Pancreas (tissue), 10 donors: ENCODE measurements around the gene FIBIN. TPM values are rescaled to one million over a fixed set of nuclear protein-coding genes. Genes with fewer than 3 reads are reported as not detected.
"Not testable (repeated sequence)": the region's sequence is repeated elsewhere in the genome, so short reads cannot be mapped to it uniquely, and the experiment has no call there.

Experiments
- ATAC-seq, 4 donors: fragments of 200-7000 bp; cut with Tn5 transposase; one replicate each; pipeline versions ENCODE4 v1.8.0 to v1.9.1; 2020; ENCODE audit warnings: mild to moderate bottlenecking in 4 of 4, moderate library complexity in 4 of 4
- DNase-seq, 6 donors: peaks; one replicate each; pipeline ENCODE4 v3.0.0-alpha.2; 2020
- FAIRE-seq: peaks from 2 replicates; lab custom pipeline; 2012; peaks lifted over from hg19 to GRCh38; lab: Jason Lieb, UNC
- H3K27ac ChIP-seq, 4 donors: fragments of 200-600 bp; sonication (generic); 1 replicate in 3 of 4; 2 replicates in 1 of 4; pipeline versions ENCODE4 v1.5.0 to v1.8.0; 2020
- H3K27me3 ChIP-seq, 4 donors: fragments of 200-600 bp; one replicate each; pipeline ENCODE4 v1.8.0; 2021
- H3K36me3 ChIP-seq, 3 donors: fragments of 200-600 bp; sonication (generic) in 1 of 3; one replicate each; pipeline versions ENCODE4 v1.5.0 to v1.8.0; 2020 to 2021
- H3K4me1 ChIP-seq, 3 donors: fragments of 200-600 bp; one replicate each; pipeline ENCODE4 v1.8.0; 2021
- H3K4me3 ChIP-seq, 4 donors: fragments of 200-600 bp; sonication (generic) in 2 of 4; one replicate each; pipeline versions ENCODE4 v1.5.0 to v1.8.0; 2020 to 2021
- H3K9me3 ChIP-seq, 4 donors: fragments of 200-600 bp; one replicate each; pipeline ENCODE4 v1.8.0; 2021
- CTCF ChIP-seq, 4 donors: fragments of 200-600 bp; sonication (generic) in 3 of 4; IDR thresholded peaks; one replicate each; pipeline versions ENCODE4 v1.5.0 to v1.8.0; 2021; ENCODE audit warnings: antibody characterized with exemption in 4 of 4
- WGBS, 2 donors: extraction: QIAGEN DNeasy Blood & Tissue Kit; methylation state at CpG; one replicate each; pipeline ENCODE4 v1.1.7; 2013; 5-methylcytosine and 5-hydroxymethylcytosine counted together
- intact Hi-C, 3 donors: fragments of 100-400 bp; cut with DNase I; formaldehyde crosslinking; loops; one replicate each; pipeline versions ENCODE4 v1.11.1 to v1.14.2; 2022
- polyA plus RNA-seq, 2 donors: library from polyadenylated mRNA; stranded (reverse); fragments of 200-250 nt; gene quantifications; one replicate each; pipeline ENCODE4 v1.2.3, GENCODE V29; 2013
- total RNA-seq, 6 donors: library from RNA; stranded (reverse); fragmentation: NEBNext Ultra II Directional in 4 of 6; extraction: Animal tissue kit (Norgen Biotek cat#: 25700) in 4 of 6; gene quantifications; one replicate each; pipeline versions ENCODE4 v1.2.1 to v1.2.4, GENCODE V29; 2021 to 2023
- donor health status: healthy with polysubstance abuse.
- donor health status: DM: no; HTN: no; CAD: no; lungs with moderate emphysema.
- donor health status: DM: no; HTN: no; CAD: no.
- donor health status: control.
- donor health status: control.
- donor health status: Bipolar disorder and iron deficiency.
- donor health status: DM: yes; HTN: yes; CAD: no.
- donor health status: DM: no; HTN: no; CAD: no.
- donor health status: DM: no; HTN: no; CAD: no.
- donor health status: DM: yes; HTN: yes; CAD: no.

The FIBIN gene
- total and polyA plus RNA-seq, 8 donors, result 1.0 to 4.5 (median 2.0) TPM

- Histone ChIP-seq H3K9me3 (no peaks in the 10 kb centered on the region), H3K36me3 (no peaks in the 10 kb centered on the region), H3K27ac (no peak overlapping the region), H3K27me3 (no peaks in the 10 kb centered on the region), H3K4me3 (no peak overlapping the region), H3K4me1 (no peaks in the 10 kb centered on the region)
- TF ChIP-seq CTCF (IDR thresholded peaks at IDR 0.05), result no peak
- no peak for ATAC-seq
- no peak for FAIRE-seq
- 5 to 14% methylated on average over 1 of the region's 1 CpG for WGBS, 2 donors
- intact Hi-C loops, result no loop called here
- no peak for DNase-seq
These were observed 2.0 kb downstream of the FIBIN start for GRCh38 chr11:26995701-26996460.

GRCh38 chr11:26997378-26997777, 3.5 kb downstream of the FIBIN start:
- 49 to 58% methylated on average over 2 of the region's 2 CpGs for WGBS, 2 donors
- FAIRE-seq (no peak), DNase-seq (no peak), ATAC-seq (no peak)
- H3K4me3 ChIP-seq, result no peak overlapping the region
- TF ChIP-seq CTCF (IDR thresholded peaks at IDR 0.05), result no peak
- no peaks in the 10 kb centered on the region for H3K36me3 ChIP-seq
- intact Hi-C loops, result no loop called here
- H3K4me1 ChIP-seq, result no peaks in the 10 kb centered on the region
- no peaks in the 10 kb centered on the region for H3K27me3 ChIP-seq
- no peaks in the 10 kb centered on the region for H3K9me3 ChIP-seq
- H3K27ac ChIP-seq, result no peak overlapping the region

- FAIRE-seq, intact Hi-C loops, H3K27ac ChIP-seq, ATAC-seq, H3K36me3 ChIP-seq, H3K27me3 ChIP-seq, H3K4me1 ChIP-seq, DNase-seq, H3K9me3 ChIP-seq, H3K4me3 ChIP-seq: not testable (repeated sequence)
- WGBS, 2 donors, result 43% methylated on average over 4 of the region's 4 CpGs
These were observed 7.3 kb downstream of the FIBIN start for GRCh38 chr11:27001136-27001730.

GRCh38 chr11:27002431-27002830, 8.5 kb downstream of the FIBIN start:
- no peaks in the 10 kb centered on the region for H3K9me3 ChIP-seq
- DNase-seq (no peak), ATAC-seq (no peak), FAIRE-seq (no peak)
- no peak overlapping the region for H3K4me3 ChIP-seq
- H3K4me1 ChIP-seq, result no peaks in the 10 kb centered on the region
- H3K27me3 ChIP-seq, result no peaks in the 10 kb centered on the region
- H3K27ac ChIP-seq, result no peak overlapping the region
- no peak for TF ChIP-seq CTCF (IDR thresholded peaks at IDR 0.05)
- whole genome bisulfite sequencing, 2 donors, result 47 to 52% methylated on average over 3 of the region's 3 CpGs
- no peaks in the 10 kb centered on the region for H3K36me3 ChIP-seq
- intact Hi-C loops, result no loop called here

- H3K9me3 ChIP-seq, result no peaks in the 10 kb centered on the region
- no peak overlapping the region for H3K27ac ChIP-seq
- WGBS, 2 donors, result 37 to 39% methylated on average over 4 of the region's 4 CpGs
- TF ChIP-seq CTCF (IDR thresholded peaks at IDR 0.05), result no peak
- intact Hi-C loops, result no loop called here
- ATAC-seq, result no peak
- H3K27me3 ChIP-seq, result no peaks in the 10 kb centered on the region
- H3K4me1 ChIP-seq, result no peaks in the 10 kb centered on the region
- no peak for DNase-seq
- H3K36me3 ChIP-seq, result no peaks in the 10 kb centered on the region
- no peak for FAIRE-seq
- H3K4me3 ChIP-seq, result no peak overlapping the region
These were observed 8.9 kb downstream of the FIBIN start for GRCh38 chr11:27002838-27003237.
